IMR-90 (cell line): ENCODE results near the gene IFT25. TPM values are rescaled to one million over a fixed set of nuclear protein-coding genes. Genes with fewer than 3 reads are reported as not detected.
"Not testable (repeated sequence)": the region's sequence is repeated elsewhere in the genome, so short reads cannot be mapped to it uniquely, and the experiment has no call there.

Source experiments
- ATAC-seq: fragments of 200-7000 bp; cut with Tn5 transposase; 2 replicates; pipeline ENCODE4 v1.9.1; 2020; ENCODE audit warnings: low read depth, mild to moderate bottlenecking, moderate library complexity
- BruUV-seq: library from RNA; stranded (reverse); fragments of 400-500 nt; replicated peaks from 2 replicates; lab custom pipeline; 2021; lab: Mats Ljungman, UMichigan
- CTCF ChIA-PET: fragments of 300-600 bp; formaldehyde crosslinking; extraction: SDS; loops from one replicate; lab custom pipeline; 2021; ENCODE audit warnings: antibody characterized with exemption; lab: Yijun Ruan, JAX
- POLR2A ChIA-PET: fragments of 300-600 bp; sonication (Branson Sonifier 250); formaldehyde crosslinking; loops from one replicate; lab custom pipeline; 2022; ENCODE audit warnings: antibody characterized with exemption; ENCODE audit not compliant: unreplicated experiment; lab: Charles Lee
- DNase-seq: peaks from one replicate; pipeline ENCODE4 v3.0.0; 2013
- H2AFZ ChIP-seq: replicated peaks from 2 replicates; pipeline ENCODE3; 2013; ENCODE audit warnings: low read length, mild to moderate bottlenecking; ENCODE audit not compliant: poor library complexity
- H2AK5ac ChIP-seq: 2 replicates; pipeline ENCODE4 v1.6.1; 2013; ENCODE audit warnings: low read depth, low read length, inconsistent platforms
- H2AK9ac ChIP-seq: replicated peaks from 2 replicates; pipeline ENCODE3; 2013; ENCODE audit warnings: mild to moderate bottlenecking, low read depth, low read length, moderate library complexity; ENCODE audit not compliant: poor library complexity
- H2BK120ac ChIP-seq: 2 replicates; pipeline ENCODE4 v1.6.1; 2013; ENCODE audit warnings: low read depth, low read length, inconsistent platforms
- H2BK15ac ChIP-seq: 3 replicates; pipeline ENCODE4 v1.6.1; 2013; ENCODE audit warnings: low read depth, low read length, inconsistent platforms
- H2BK20ac ChIP-seq: 2 replicates; pipeline ENCODE4 v1.6.1; 2013; ENCODE audit warnings: low read depth, mild to moderate bottlenecking, inconsistent platforms, low read length, moderate library complexity
- H2BK5ac ChIP-seq: 2 replicates; pipeline ENCODE4 v1.6.1; 2013; ENCODE audit warnings: mild to moderate bottlenecking, low read depth, low read length, inconsistent platforms; ENCODE audit not compliant: poor library complexity, severe bottlenecking
- H3K14ac ChIP-seq: replicated peaks from 2 replicates; pipeline ENCODE4 v1.6.1; 2013; ENCODE audit warnings: low read depth, low read length, inconsistent platforms
- H3K18ac ChIP-seq: 2 replicates; pipeline ENCODE4 v1.6.1; 2013; ENCODE audit warnings: low read depth, low read length, control low read depth
- H3K23ac ChIP-seq: 2 replicates; pipeline ENCODE4 v1.6.1; 2013; ENCODE audit warnings: low read depth, low read length, inconsistent platforms
- H3K27ac ChIP-seq: 2 replicates; pipeline ENCODE4 v1.5.1; 2013; ENCODE audit warnings: mild to moderate bottlenecking, control low read depth, low read length; ENCODE audit not compliant: insufficient read depth
- H3K27me3 ChIP-seq: 2 replicates; pipeline ENCODE4 v1.6.1; 2013; ENCODE audit warnings: low read length; ENCODE audit not compliant: control insufficient read depth, insufficient read depth
- H3K36me3 ChIP-seq: 2 replicates; pipeline ENCODE4 v1.6.1; 2013; ENCODE audit warnings: low read length, mixed read lengths; ENCODE audit not compliant: control insufficient read depth, insufficient read depth
- H3K4ac ChIP-seq: 2 replicates; pipeline ENCODE4 v1.6.1; 2013; ENCODE audit warnings: low read depth, low read length, inconsistent platforms
- H3K4me1 ChIP-seq: 2 replicates; pipeline ENCODE4 v1.6.1; 2013; ENCODE audit warnings: low read length, mixed read lengths; ENCODE audit not compliant: control insufficient read depth, insufficient read depth
- H3K4me2 ChIP-seq: 2 replicates; pipeline ENCODE4 v1.6.1; 2013; ENCODE audit warnings: low read depth, mild to moderate bottlenecking, control low read depth, low read length, moderate library complexity
- H3K4me3 ChIP-seq: 2 replicates; pipeline ENCODE4 v1.5.1; 2013; ENCODE audit warnings: low read depth, mild to moderate bottlenecking, control low read depth, low read length, moderate library complexity; ENCODE audit not compliant: insufficient read depth
- H3K56ac ChIP-seq: 2 replicates; pipeline ENCODE4 v1.6.1; 2013; ENCODE audit warnings: low read length, inconsistent platforms; ENCODE audit not compliant: insufficient read depth; ENCODE audit errors: extremely low read depth
- H3K79me1 ChIP-seq, 2 experiments: 2 replicates each; pipeline ENCODE4 v1.6.1; 2013; ENCODE audit warnings: low read length in 2 of 2, inconsistent platforms in 1 of 2, low read depth in 1 of 2
- H3K9ac ChIP-seq: 2 replicates; pipeline ENCODE4 v1.6.1; 2013; ENCODE audit warnings: low read depth, low read length, control low read depth
- H3K9me1 ChIP-seq: 2 replicates; pipeline ENCODE4 v1.6.1; 2013; ENCODE audit warnings: low read length, inconsistent platforms; ENCODE audit not compliant: insufficient read depth
- H3K9me3 ChIP-seq: 2 replicates; pipeline ENCODE4 v1.6.1; 2013; ENCODE audit warnings: low read length; ENCODE audit not compliant: control insufficient read depth, insufficient read depth
- H4K20me1 ChIP-seq: 2 replicates; pipeline ENCODE4 v1.6.1; 2013; ENCODE audit warnings: low read length, inconsistent platforms; ENCODE audit not compliant: insufficient read depth
- H4K5ac ChIP-seq: 2 replicates; pipeline ENCODE4 v1.6.1; 2013; ENCODE audit warnings: mild to moderate bottlenecking, low read depth, low read length, control low read depth
- H4K8ac ChIP-seq, 2 experiments: 2 replicates each; pipeline ENCODE4 v1.6.1; 2013; ENCODE audit warnings: low read depth in 2 of 2, low read length in 2 of 2, control low read depth in 1 of 2, inconsistent platforms in 1 of 2
- H4K91ac ChIP-seq: 2 replicates; pipeline ENCODE4 v1.6.1; 2013; ENCODE audit warnings: low read depth, low read length, inconsistent platforms; ENCODE audit not compliant: insufficient read depth
- BHLHE40 ChIP-seq: fragments of 150-350 bp; IDR thresholded peaks from 2 replicates; pipeline ENCODE4 v1.6.1; 2016; ENCODE audit warnings: mild to moderate bottlenecking, low read depth, low read length
- CEBPB ChIP-seq: IDR thresholded peaks from 2 replicates; pipeline ENCODE4 v1.6.1; 2012; ENCODE audit warnings: low read depth, low read length, improper control_type of control experiment
- MAFK ChIP-seq: IDR thresholded peaks from 2 replicates; pipeline ENCODE4 v1.6.1; 2012; ENCODE audit warnings: low read depth, low read length, improper control_type of control experiment
- MXI1 ChIP-seq: IDR thresholded peaks from 2 replicates; pipeline ENCODE4 v1.6.1; 2012; ENCODE audit warnings: low read depth, mild to moderate bottlenecking, low read length, moderate library complexity, borderline replicate concordance
- NFE2L2 ChIP-seq: fragments of 150-350 bp; IDR thresholded peaks from 2 replicates; pipeline ENCODE4 v1.6.1; 2016; ENCODE audit warnings: low read depth, mild to moderate bottlenecking, low read length
- SMC3 ChIP-seq: fragments of 150-350 bp; IDR thresholded peaks from 2 replicates; pipeline ENCODE4 v1.6.1; 2016; ENCODE audit warnings: low read depth, mild to moderate bottlenecking, antibody characterized with exemption, low read length, moderate library complexity
- WGBS, 2 experiments: methylation state at CpG; one replicate each; pipeline versions ENCODE4 v1.1.5 to v1.1.7; 2013; ENCODE audit warnings: missing lambda C conversion rate in 2 of 2; ENCODE audit not compliant: insufficient read length in 1 of 2; ENCODE audit errors: extremely low coverage in 2 of 2; 5-methylcytosine and 5-hydroxymethylcytosine counted together
- dilution Hi-C: fragments of 300-500 bp; cut with HindIII; formaldehyde crosslinking; loops from one replicate; pipeline ENCODE4 v1.14.3; 2018; ENCODE audit warnings: low sequenced_read_pairs; ENCODE audit not compliant: unreplicated experiment
- in situ Hi-C: fragments of 300-500 bp; cut with MboI; formaldehyde crosslinking; loops from 3 replicates; pipeline ENCODE4 v1.14.3; 2019; ENCODE audit warnings: low sequenced_read_pairs, inconsistent platforms, mixed read lengths
- intact Hi-C: fragments of 100-400 bp; cut with micrococcal nuclease; formaldehyde crosslinking; loops from 2 replicates; pipeline ENCODE4 v1.10.0; 2022
- polyA plus RNA-seq, 3 experiments: library from polyadenylated mRNA; depleted of rRNA; stranded (reverse); fragments of >200 nt; gene quantifications; 2 replicates each; pipeline ENCODE4 v1.2.3, GENCODE V29; 2012; ENCODE audit warnings: low replicate concordance in 1 of 3
- total RNA-seq: library from RNA; depleted of rRNA; stranded (reverse); fragments of >200 nt; gene quantifications from 2 replicates; pipeline ENCODE4 v1.2.3, GENCODE V29; 2012

IFT25 gene
- total and polyA plus RNA-seq, 2 of the 4 experiments (the other 2 are of a cell fraction): 9.1 to 38.0 TPM

DNA sequence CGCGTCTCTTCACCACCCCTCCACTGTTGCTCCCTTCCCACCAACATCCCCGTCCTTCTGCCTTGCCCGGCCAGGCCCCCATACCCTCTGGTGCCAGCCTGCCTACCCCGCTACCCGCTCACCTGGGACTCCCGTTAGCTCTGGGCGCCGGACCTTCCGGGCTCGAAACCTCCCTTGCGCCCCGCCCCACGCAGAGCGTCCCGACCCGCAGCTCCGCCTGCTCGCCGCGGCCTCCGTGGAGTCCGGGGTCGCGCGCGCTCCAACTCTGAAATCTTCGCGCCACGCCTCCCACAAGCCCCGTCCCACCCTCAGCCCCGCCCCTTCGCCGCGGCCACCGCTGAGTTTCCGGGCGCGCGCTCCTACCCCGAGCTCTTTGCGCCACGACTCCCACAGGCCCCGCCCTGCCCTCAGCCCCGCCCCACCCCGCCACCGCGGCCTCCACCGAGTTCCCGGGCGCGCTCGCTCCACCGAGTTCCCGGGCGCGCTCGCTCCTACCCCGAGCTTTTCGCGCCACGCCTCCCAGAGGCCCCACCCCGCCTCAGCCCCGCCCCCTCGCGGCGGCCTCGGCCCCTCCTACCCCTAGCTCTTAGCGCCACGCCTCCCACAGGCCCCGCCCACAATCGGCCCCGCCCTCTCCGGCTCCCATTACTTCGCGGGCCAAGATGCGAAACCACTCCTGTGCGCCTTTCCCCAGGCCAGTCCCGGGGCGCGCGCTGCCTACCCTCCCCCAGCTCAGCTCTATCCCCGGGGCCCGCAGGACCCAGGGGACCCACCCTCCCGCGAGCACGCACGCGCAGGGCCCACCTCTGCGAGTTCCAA lies at the start of gene IFT25 (continued):
- TF ChIP-seq BHLHE40 (no peak), CEBPB (no peak), SMC3 (no peak), MXI1 (peak; percentile 64; the same call in 1 of the 2 replicates), MAFK (no peak), NFE2L2 (no peak)

DNA sequence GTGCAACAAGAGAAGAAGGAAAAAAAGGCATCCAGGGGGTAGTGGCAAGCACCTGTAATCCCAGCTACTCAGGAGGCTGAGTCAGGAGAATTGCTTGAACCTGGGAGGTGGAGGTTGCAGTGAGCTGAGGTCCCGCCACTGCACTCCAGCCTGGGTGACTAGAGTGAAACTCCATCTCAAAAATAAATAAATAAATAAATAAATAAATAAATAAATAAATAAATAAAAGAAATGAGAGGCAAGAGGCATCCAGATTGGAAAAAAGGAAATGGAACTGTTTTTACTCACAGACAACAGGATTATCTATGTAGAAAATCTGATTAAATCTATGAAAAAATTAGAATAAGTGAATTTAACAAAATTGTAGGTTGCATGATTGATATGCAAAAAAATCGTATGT lies 49.0 kb upstream of the IFT25 start:
- H3K9me1 ChIP-seq, H4K20me1 ChIP-seq, CTCF ChIA-PET, H3K56ac ChIP-seq, H3K14ac ChIP-seq, in situ Hi-C loops, H3K9me3 ChIP-seq, H3K18ac ChIP-seq, DNase-seq, H3K4me1 ChIP-seq, H2AK5ac ChIP-seq, POLR2A ChIA-PET, H3K27me3 ChIP-seq, H2BK20ac ChIP-seq, H4K8ac ChIP-seq, H3K23ac ChIP-seq, dilution Hi-C loops, H3K4ac ChIP-seq, BruUV-seq, H4K5ac ChIP-seq, ATAC-seq, H4K91ac ChIP-seq, H2AFZ ChIP-seq, H3K27ac ChIP-seq, intact Hi-C loops, H2AK9ac ChIP-seq, H2BK15ac ChIP-seq, H2BK120ac ChIP-seq, H2BK5ac ChIP-seq, H3K9ac ChIP-seq, H3K36me3 ChIP-seq, H3K79me1 ChIP-seq, H3K4me3 ChIP-seq, H3K4me2 ChIP-seq: not testable (repeated sequence)
- no CpG with 5 or more reads among the region's 2 CpGs for WGBS, 2 experiments
